Measurements from ENCODE around the gene FNBP1. TPM values are rescaled to one million over a fixed set of nuclear protein-coding genes. Genes with fewer than 3 reads are reported as not detected.
A peak's percentile ranks its signal among the peaks of the same experiment; 100 is the strongest.

The FNBP1 gene
- total RNA-seq, 1 donor, result 44.4 TPM

DNA sequence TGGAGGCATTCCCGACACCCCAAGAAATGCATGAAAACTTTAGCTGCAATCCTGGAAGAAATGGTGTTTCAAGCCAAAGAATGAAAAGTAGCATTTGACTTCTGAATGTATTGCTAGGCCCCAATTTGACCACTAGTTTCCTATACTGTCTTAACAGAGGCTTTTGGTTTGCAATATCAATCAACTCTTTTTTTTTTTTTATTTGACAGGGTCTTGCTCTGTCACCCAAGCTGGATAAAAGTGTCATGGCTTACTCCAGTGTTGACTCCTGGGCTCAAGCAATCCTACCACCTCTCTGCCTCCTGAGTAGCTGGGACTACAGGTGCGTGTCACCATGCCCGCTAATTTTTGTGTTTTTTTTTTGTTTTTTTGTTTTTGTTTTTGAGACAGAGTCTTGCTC, 7.5 kb upstream of the FNBP1 start:
- DNase-seq (ENCODE audit: low read depth), result no peak
- TF ChIP-seq, protein P1, sequence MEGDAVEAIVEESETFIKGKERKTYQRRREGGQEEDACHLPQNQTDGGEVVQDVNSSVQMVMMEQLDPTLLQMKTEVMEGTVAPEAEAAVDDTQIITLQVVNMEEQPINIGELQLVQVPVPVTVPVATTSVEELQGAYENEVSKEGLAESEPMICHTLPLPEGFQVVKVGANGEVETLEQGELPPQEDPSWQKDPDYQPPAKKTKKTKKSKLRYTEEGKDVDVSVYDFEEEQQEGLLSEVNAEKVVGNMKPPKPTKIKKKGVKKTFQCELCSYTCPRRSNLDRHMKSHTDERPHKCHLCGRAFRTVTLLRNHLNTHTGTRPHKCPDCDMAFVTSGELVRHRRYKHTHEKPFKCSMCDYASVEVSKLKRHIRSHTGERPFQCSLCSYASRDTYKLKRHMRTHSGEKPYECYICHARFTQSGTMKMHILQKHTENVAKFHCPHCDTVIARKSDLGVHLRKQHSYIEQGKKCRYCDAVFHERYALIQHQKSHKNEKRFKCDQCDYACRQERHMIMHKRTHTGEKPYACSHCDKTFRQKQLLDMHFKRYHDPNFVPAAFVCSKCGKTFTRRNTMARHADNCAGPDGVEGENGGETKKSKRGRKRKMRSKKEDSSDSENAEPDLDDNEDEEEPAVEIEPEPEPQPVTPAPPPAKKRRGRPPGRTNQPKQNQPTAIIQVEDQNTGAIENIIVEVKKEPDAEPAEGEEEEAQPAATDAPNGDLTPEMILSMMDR (IDR thresholded peaks at IDR 0.05; ENCODE audit: insufficient read depth, low read length), result no peak
- H3K4me3 ChIP-seq (ENCODE audit: low read depth, low read length), result no peak overlapping the region

GRCh38 chr9:130049431-130050210, 6.6 kb upstream of the FNBP1 start:
- TF ChIP-seq, protein P1 (IDR thresholded peaks at IDR 0.05; ENCODE audit: insufficient read depth, low read length), result no peak
- DNase-seq (ENCODE audit: low read depth), result no peak
- no peak overlapping the region for H3K4me3 ChIP-seq (ENCODE audit: low read depth, low read length)

DNA sequence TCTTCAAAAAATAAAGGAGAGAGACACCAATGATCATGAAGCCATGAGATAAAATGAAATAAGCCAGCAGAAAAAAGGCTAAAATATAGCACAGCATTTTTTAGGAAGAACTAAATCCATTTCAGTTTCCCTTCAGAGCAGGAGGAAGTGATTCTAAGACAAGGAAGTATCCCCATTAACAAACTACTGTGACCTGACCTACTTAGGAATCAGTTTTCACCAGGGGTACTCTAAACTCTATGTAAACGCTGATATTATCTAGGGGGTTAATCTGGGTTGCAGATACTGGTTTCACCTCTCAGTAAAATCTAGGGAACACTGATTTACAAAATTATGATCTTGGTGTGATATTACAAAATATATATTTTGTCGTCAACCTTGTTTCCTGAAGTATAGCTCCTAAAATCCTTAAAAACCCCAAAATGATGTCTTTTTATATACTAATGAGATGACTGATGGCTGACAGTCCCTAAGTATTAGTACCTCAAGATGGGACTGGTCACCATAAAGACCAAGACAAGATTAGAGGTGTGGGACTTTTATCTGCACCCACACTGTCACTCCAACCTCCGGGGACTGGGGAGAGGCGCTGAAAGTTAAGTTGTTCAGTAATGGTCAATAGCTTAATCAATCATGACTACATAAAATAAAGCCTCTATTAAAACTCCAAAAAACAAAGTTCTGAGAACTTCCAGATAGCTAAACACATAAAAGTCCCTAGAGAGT, 2.9 kb upstream of the FNBP1 start:
- TF ChIP-seq, protein P1 (IDR thresholded peaks at IDR 0.05; ENCODE audit: insufficient read depth, low read length), result no peak
- DNase-seq (ENCODE audit: low read depth), result no peak
- no peak overlapping the region for H3K4me3 ChIP-seq (ENCODE audit: low read depth, low read length)

DNA sequence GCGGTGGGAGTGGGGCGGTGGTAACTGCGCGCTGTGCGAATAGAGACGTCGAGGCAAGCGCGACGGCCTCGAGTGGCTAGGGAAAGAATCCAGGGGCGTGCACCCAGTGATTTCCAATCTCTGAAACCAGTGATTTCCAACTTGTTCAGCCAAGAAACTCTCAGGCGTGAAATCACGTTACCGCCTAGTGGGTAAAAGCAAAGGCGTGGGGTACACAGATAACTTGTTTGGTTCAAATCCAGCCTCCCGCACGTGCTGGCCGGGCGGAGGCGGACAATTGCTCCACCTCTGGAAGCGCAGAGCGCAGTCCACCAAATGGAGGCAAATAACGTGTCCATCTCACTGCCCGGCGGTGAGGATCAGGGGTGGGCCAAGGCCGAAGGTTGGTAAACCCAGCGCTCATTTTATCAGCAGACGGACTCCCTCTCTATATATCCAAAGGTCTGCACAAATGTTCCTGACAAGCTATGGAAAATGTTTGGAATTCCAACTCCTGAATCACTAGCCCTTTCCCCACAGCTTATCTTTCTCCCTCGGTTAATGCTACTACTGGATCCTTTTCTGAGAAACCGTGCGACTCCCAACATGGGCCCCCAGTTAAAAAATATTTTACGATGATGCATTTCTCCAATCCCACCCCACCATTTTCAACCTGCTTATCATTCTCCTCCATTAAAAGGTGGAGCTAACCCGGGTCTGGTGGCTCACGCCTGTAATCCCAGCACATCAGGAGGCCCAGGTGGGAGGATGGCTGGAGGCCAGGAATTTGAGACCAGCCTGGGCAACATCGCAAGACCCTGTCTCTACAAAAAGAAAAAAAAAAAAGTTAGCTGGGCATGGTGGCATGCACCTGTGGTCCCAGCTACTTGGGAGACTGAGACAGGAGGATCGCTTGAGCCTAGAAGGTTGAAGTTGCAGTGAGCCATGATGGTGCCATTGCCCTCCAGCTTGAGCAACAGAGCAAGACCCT, 950 bp upstream of the FNBP1 start:
- DNase-seq (ENCODE audit: low read depth), result peak; percentile 85
- TF ChIP-seq, protein P1 (IDR thresholded peaks at IDR 0.05; ENCODE audit: insufficient read depth, low read length), result peak; percentile 24

GRCh38 chr9:130042406-130042884, 544 bp downstream of the FNBP1 start:
- H3K4me3 ChIP-seq (ENCODE audit: low read depth, low read length), result peak overlapping the region; percentile 92
- no peak for DNase-seq (ENCODE audit: low read depth)
- TF ChIP-seq, protein P1 (IDR thresholded peaks at IDR 0.05; ENCODE audit: insufficient read depth, low read length), result no peak

More for the DNA sequence above, 950 bp upstream of the FNBP1 start:
- peak overlapping the region; percentile 77 for H3K4me3 ChIP-seq (ENCODE audit: low read depth, low read length)
